ENCODE data around the gene MX1. TPM values are rescaled to one million over a fixed set of nuclear protein-coding genes. Genes with fewer than 3 reads are reported as not detected.
A peak's percentile ranks its signal among the peaks of the same experiment; 100 is the strongest.

The MX1 gene
- total and polyA plus RNA-seq, 5 experiments from 2014 or later, result 36.8 to 66.7 (median 61.4) TPM

GRCh38 chr21:41453761-41454160 is 27.7 kb downstream of the MX1 start:
- no peaks in the 10 kb centered on the region for H3K27me3 Mint-ChIP-seq
- POLR2A ChIA-PET, result no interaction called here
- peaks cover 0 to 89% (median 17%) of the 10 kb centered on the region in 3 donors for H3K36me3 Mint-ChIP-seq
- ATAC-seq (no peak), DNase-seq (no peak)
- H3K4me1 Mint-ChIP-seq, result peaks cover 0 to 2% (median 0%) of the 10 kb centered on the region in 4 donors
- H3K4me3 Mint-ChIP-seq, result no peak overlapping the region
- peak overlapping the region in 5 of 10 donors; percentile 2 to 67 (median 31) for H3K27ac Mint-ChIP-seq
- H3K9me3 Mint-ChIP-seq, result no peaks in the 10 kb centered on the region

GRCh38 chr21:41458121-41458520 is 32.1 kb downstream of the MX1 start:
- ATAC-seq, result no peak
- DNase-seq, result no peak
- peak overlapping the region in 2 of 10 donors; percentile 31 to 87 for H3K27ac Mint-ChIP-seq
- H3K4me3 Mint-ChIP-seq, result no peak overlapping the region
- H3K9me3 Mint-ChIP-seq, result no peaks in the 10 kb centered on the region
- no peaks in the 10 kb centered on the region for H3K27me3 Mint-ChIP-seq
- H3K4me1 Mint-ChIP-seq, result peaks cover 4 to 10% (median 7%) of the 10 kb centered on the region in 4 donors
- H3K36me3 Mint-ChIP-seq, result peaks cover 0 to 61% (median 1%) of the 10 kb centered on the region in 3 donors
- POLR2A ChIA-PET, result no interaction called here

- peak overlapping the region in 2 of 10 donors; percentile 31 to 87 for H3K27ac Mint-ChIP-seq
- DNase-seq (no peak), ATAC-seq (no peak)
- H3K9me3 Mint-ChIP-seq, result no peaks in the 10 kb centered on the region
- POLR2A ChIA-PET, result interaction anchor here (0.6 kb wide), 1 partner anchor 97 kb away, joined by 3 read pairs; the partner anchor contains the start of gene MX2
- H3K4me1 Mint-ChIP-seq, result peaks cover 4 to 10% (median 7%) of the 10 kb centered on the region in 4 donors
- no peaks in the 10 kb centered on the region for H3K27me3 Mint-ChIP-seq
- peaks cover 0 to 56% (median 2%) of the 10 kb centered on the region in 3 donors for H3K36me3 Mint-ChIP-seq
- no peak overlapping the region for H3K4me3 Mint-ChIP-seq
These were observed 32.5 kb downstream of the MX1 start for GRCh38 chr21:41458559-41458958.

- DNase-seq (no peak), ATAC-seq (no peak)
- Mint-ChIP-seq H3K4me3 (no peak overlapping the region), H3K4me1 (peaks cover 4 to 10% (median 7%) of the 10 kb centered on the region in 4 donors), H3K36me3 (peaks cover 0 to 50% (median 11%) of the 10 kb centered on the region in 3 donors), H3K27me3 (no peaks in the 10 kb centered on the region), H3K9me3 (peaks cover 0 to 7% (median 0%) of the 10 kb centered on the region in 9 donors), H3K27ac (peak overlapping the region in 6 of 10 donors; percentile 16 to 67 (median 37))
- POLR2A ChIA-PET, result interaction anchor here (1.2 kb wide), 1 partner anchor 177 kb away, joined by 4 read pairs; no protein-coding TSS in a partner anchor
These were observed 34.0 kb downstream of the MX1 start for GRCh38 chr21:41459884-41460534.

GRCh38 chr21:41460578-41461527 is 34.8 kb downstream of the MX1 start:
- Mint-ChIP-seq H3K9me3 (peaks cover 0 to 7% (median 0%) of the 10 kb centered on the region in 9 donors), H3K4me1 (peaks cover 4 to 10% (median 7%) of the 10 kb centered on the region in 4 donors), H3K27me3 (no peaks in the 10 kb centered on the region), H3K36me3 (peaks cover 0 to 44% (median 10%) of the 10 kb centered on the region in 3 donors), H3K4me3 (no peak overlapping the region), H3K27ac (peak overlapping the region in 6 of 10 donors; percentile 7 to 66 (median 34))
- DNase-seq, result peak; percentile 13 to 78 (median 40)
- peak; percentile 50 to 68 for ATAC-seq
- POLR2A ChIA-PET, result interaction anchor here (1.2 kb wide), 1 partner anchor 177 kb away, joined by 4 read pairs; no protein-coding TSS in a partner anchor

- H3K27ac Mint-ChIP-seq, result no peak overlapping the region
- H3K27me3 Mint-ChIP-seq, result peaks cover 11 to 27% (median 17%) of the 10 kb centered on the region in 5 donors
- POLR2A ChIA-PET, result no interaction called here
- no peak overlapping the region for H3K4me3 Mint-ChIP-seq
- DNase-seq (no peak), ATAC-seq (no peak)
- H3K4me1 Mint-ChIP-seq, result peaks cover 4 to 29% (median 6%) of the 10 kb centered on the region in 4 donors
- peaks cover 0 to 10% (median 5%) of the 10 kb centered on the region in 3 donors for H3K36me3 Mint-ChIP-seq
- H3K9me3 Mint-ChIP-seq, result peaks cover 0 to 7% (median 0%) of the 10 kb centered on the region in 9 donors
These were observed 39.2 kb downstream of the MX1 start for GRCh38 chr21:41465176-41465781.

GRCh38 chr21:41466024-41466820 is 40.2 kb downstream of the MX1 start:
- DNase-seq (no peak), ATAC-seq (no peak)
- H3K36me3 Mint-ChIP-seq, result peaks cover 0 to 10% (median 2%) of the 10 kb centered on the region in 3 donors
- peaks cover 11 to 33% (median 17%) of the 10 kb centered on the region in 5 donors for H3K27me3 Mint-ChIP-seq
- H3K4me3 Mint-ChIP-seq, result no peak overlapping the region
- POLR2A ChIA-PET, result no interaction called here
- peaks cover 0 to 7% (median 0%) of the 10 kb centered on the region in 9 donors for H3K9me3 Mint-ChIP-seq
- no peak overlapping the region for H3K27ac Mint-ChIP-seq
- H3K4me1 Mint-ChIP-seq, result peaks cover 0 to 24% (median under 1%) of the 10 kb centered on the region in 4 donors

GRCh38 chr21:41470054-41470453 is 44.0 kb downstream of the MX1 start:
- Mint-ChIP-seq H3K36me3 (no peaks in the 10 kb centered on the region), H3K4me3 (peak overlapping the region in 1 of 10 donors; percentile 24), H3K4me1 (peaks cover 0 to 20% (median 0%) of the 10 kb centered on the region in 4 donors), H3K27ac (no peak overlapping the region), H3K27me3 (peaks cover 13 to 33% (median 17%) of the 10 kb centered on the region in 5 donors), H3K9me3 (no peaks in the 10 kb centered on the region)
- no peak for ATAC-seq
- POLR2A ChIA-PET, result no interaction called here
- DNase-seq, result no peak

GRCh38 chr21:41472753-41473548 is 46.9 kb downstream of the MX1 start:
- peaks cover 6 to 20% (median 7%) of the 10 kb centered on the region in 4 donors for H3K4me1 Mint-ChIP-seq
- DNase-seq (no peak), ATAC-seq (no peak)
- peaks cover 13 to 36% (median 23%) of the 10 kb centered on the region in 5 donors for H3K27me3 Mint-ChIP-seq
- no peak overlapping the region for H3K4me3 Mint-ChIP-seq
- POLR2A ChIA-PET, result no interaction called here
- peak overlapping the region in 1 of 10 donors; percentile 46 for H3K27ac Mint-ChIP-seq
- H3K36me3 Mint-ChIP-seq, result no peaks in the 10 kb centered on the region
- no peaks in the 10 kb centered on the region for H3K9me3 Mint-ChIP-seq

GRCh38 chr21:41475714-41476420 is 49.8 kb downstream of the MX1 start:
- Mint-ChIP-seq H3K27me3 (peaks cover 0 to 17% (median 7%) of the 10 kb centered on the region in 5 donors), H3K27ac (peak overlapping the region in 1 of 10 donors; percentile 35), H3K4me1 (peaks cover 4 to 7% (median 6%) of the 10 kb centered on the region in 4 donors), H3K36me3 (no peaks in the 10 kb centered on the region), H3K9me3 (no peaks in the 10 kb centered on the region), H3K4me3 (no peak overlapping the region)
- ATAC-seq (no peak), DNase-seq (no peak)
- POLR2A ChIA-PET, result no interaction called here

Data from naive thymus-derived CD8-positive, alpha-beta T cell (primary cell).